Mucosa of rectum (tissue), 2 donors: ENCODE measurements around the gene TGM6.

Experiments used
- H3K27ac ChIP-seq, 2 donors: one replicate each; pipeline ENCODE4 v1.7.0; 2013; ENCODE audit warnings: inconsistent platforms in 2 of 2, low read depth in 2 of 2, low read length in 2 of 2
- H3K27me3 ChIP-seq, 2 donors: one replicate each; pipeline ENCODE4 v1.7.0; 2013; ENCODE audit warnings: low read length in 2 of 2; ENCODE audit not compliant: control insufficient read depth in 2 of 2, insufficient read depth in 2 of 2
- H3K36me3 ChIP-seq, 2 donors: one replicate each; pipeline ENCODE4 v1.7.0; 2013; ENCODE audit warnings: low read length in 2 of 2; ENCODE audit not compliant: control insufficient read depth in 2 of 2, insufficient read depth in 2 of 2
- H3K4me1 ChIP-seq, 2 donors: one replicate each; pipeline ENCODE4 v1.7.0; 2013; ENCODE audit warnings: low read length in 2 of 2, mild to moderate bottlenecking in 1 of 2; ENCODE audit not compliant: control insufficient read depth in 2 of 2, insufficient read depth in 2 of 2
- H3K4me3 ChIP-seq, 2 donors: one replicate each; pipeline ENCODE4 v1.7.0; 2013; ENCODE audit warnings: low read length in 2 of 2
- H3K9ac ChIP-seq, 2 donors: one replicate each; pipeline ENCODE4 v1.7.0; 2013; ENCODE audit warnings: low read length in 2 of 2, low read depth in 1 of 2, mild to moderate bottlenecking in 1 of 2
- H3K9me3 ChIP-seq, 2 donors: one replicate each; pipeline ENCODE4 v1.7.0; 2013; ENCODE audit warnings: low read length in 2 of 2; ENCODE audit not compliant: control insufficient read depth in 2 of 2
- donor health status: healthy.
- donor health status: Normal muscosa, but diverticular disease.

Gene TGM6

DNA sequence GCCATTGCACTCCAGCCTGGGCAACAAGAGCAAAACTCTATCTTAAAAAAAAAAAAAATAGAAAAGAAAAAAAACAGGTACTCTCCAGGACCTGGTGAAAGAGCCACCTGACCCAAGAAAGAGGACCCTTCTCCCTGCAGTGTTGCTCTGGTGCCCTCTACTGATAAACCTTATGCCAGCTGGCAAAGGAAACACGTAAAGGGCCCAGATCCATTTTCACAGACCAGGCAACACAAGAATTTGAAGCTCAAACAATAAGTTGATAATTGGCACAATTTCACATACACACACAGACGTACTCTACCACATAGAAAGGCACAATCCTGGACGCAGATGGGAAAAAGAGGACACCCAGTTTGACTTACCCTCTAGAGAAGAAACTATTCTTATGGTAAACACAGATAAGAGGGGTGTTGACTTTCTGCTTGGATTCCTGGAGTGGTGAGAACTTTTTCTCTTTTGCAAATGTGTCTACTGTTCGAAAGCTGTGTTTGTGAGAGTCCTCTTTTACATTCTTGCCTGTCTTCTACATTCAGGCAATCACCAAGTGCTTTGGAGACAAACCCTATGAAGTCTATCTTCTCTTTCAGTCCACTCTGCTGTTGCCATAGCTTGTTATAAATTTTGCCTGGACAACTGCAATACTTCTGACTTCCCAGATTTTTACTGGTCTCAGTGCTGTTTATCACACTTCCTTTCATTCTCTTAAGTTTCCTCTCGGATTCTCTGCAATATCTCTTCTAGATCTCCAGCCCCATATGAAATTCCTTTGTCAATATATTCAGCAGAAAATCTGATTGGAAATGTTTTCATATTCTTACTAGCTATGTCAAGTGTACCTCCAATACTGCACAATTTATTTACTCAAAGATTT, 96.3 kb downstream of the TGM6 start:
- H3K27ac ChIP-seq: no peak overlapping the region
- peaks cover 7% of the 10 kb centered on the region in 2 donors for H3K36me3 ChIP-seq
- no peak overlapping the region for H3K4me3 ChIP-seq

DNA sequence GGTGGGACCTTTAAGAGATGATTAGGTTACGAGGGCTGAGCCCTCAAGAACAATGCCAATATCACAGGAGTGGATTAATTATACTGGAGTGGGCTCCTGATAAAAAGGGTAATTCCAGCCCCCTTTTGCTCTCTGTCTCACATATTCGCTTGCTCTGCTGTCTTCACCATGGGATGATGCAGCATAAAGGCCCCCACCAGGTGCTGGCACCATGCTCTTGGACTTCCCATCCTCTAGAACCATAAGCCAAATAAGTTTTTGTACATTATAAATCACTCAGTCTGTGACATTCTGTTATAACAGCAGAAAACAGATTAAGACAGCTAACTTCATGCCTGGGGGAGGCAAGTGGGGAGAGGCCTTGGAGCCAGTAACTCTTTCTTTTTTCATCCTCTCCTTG, 99.7 kb downstream of the TGM6 start:
- Histone ChIP-seq H3K9me3 (no peaks in the 10 kb centered on the region), H3K4me1 (no peaks in the 10 kb centered on the region), H3K27ac (no peak overlapping the region), H3K9ac (no peak overlapping the region), H3K27me3 (no peaks in the 10 kb centered on the region), H3K36me3 (peaks cover 32 to 37% of the 10 kb centered on the region in 2 donors), H3K4me3 (no peak overlapping the region)

More for the DNA sequence above, 96.3 kb downstream of the TGM6 start:
- H3K9me3 ChIP-seq: no peaks in the 10 kb centered on the region
- no peaks in the 10 kb centered on the region for H3K4me1 ChIP-seq
- no peak overlapping the region for H3K9ac ChIP-seq
- no peaks in the 10 kb centered on the region for H3K27me3 ChIP-seq
